GM23338 (cell line): ENCODE measurements around the gene SF3B3. TPM values are rescaled to one million over a fixed set of nuclear protein-coding genes. Genes with fewer than 3 reads are reported as not detected.

Source experiments
- ATAC-seq: fragments of 200-7000 bp; cut with Tn5 transposase; 3 replicates; pipeline ENCODE4 v1.9.1; 2020
- DNase-seq: peaks from one replicate; pipeline ENCODE4 v3.0.0-alpha.2; 2015; ENCODE audit warnings: low spot score
- H2AFZ ChIP-seq: fragments of 200-600 bp; sonication (generic); 2 replicates; pipeline ENCODE4 v1.8.0; 2016; ENCODE audit warnings: antibody characterized with exemption, mild to moderate bottlenecking, moderate library complexity
- H3F3A ChIP-seq: fragments of 200-600 bp; sonication (generic); replicated peaks from 2 replicates; pipeline ENCODE4 v1.8.0; 2017; ENCODE audit warnings: antibody characterized with exemption, mixed run types, low read depth
- H3K27ac ChIP-seq: fragments of 200-600 bp; sonication (generic); 2 replicates; pipeline ENCODE4 v1.6.1; 2016; ENCODE audit warnings: low read depth
- H3K27me3 ChIP-seq: fragments of 200-600 bp; sonication (generic); 2 replicates; pipeline ENCODE4 v1.8.0; 2016; ENCODE audit warnings: mild to moderate bottlenecking, mixed run types, moderate library complexity; ENCODE audit not compliant: insufficient read depth
- H3K36me3 ChIP-seq: fragments of 200-600 bp; sonication (generic); 2 replicates; pipeline ENCODE4 v1.8.0; 2016; ENCODE audit warnings: mild to moderate bottlenecking; ENCODE audit not compliant: insufficient read depth
- H3K4me1 ChIP-seq: fragments of 200-600 bp; sonication (generic); 2 replicates; pipeline ENCODE4 v1.8.0; 2016; ENCODE audit warnings: mild to moderate bottlenecking, moderate library complexity; ENCODE audit not compliant: insufficient read depth
- H3K4me2 ChIP-seq: fragments of 200-600 bp; sonication (generic); 2 replicates; pipeline ENCODE4 v1.7.1; 2017; ENCODE audit warnings: mixed run types
- H3K4me3 ChIP-seq: fragments of 200-600 bp; sonication (generic); 2 replicates; pipeline ENCODE4 v1.6.1; 2016; ENCODE audit warnings: mixed run types
- H3K79me2 ChIP-seq: fragments of 200-600 bp; sonication (generic); replicated peaks from 2 replicates; pipeline ENCODE4 v1.8.0; 2017; ENCODE audit warnings: mild to moderate bottlenecking; ENCODE audit not compliant: insufficient read depth
- H3K9me2 ChIP-seq: fragments of 200-600 bp; sonication (generic); 2 replicates; pipeline ENCODE4 v1.8.0; 2017; ENCODE audit not compliant: insufficient read depth
- H4K20me1 ChIP-seq: fragments of 200-600 bp; sonication (generic); replicated peaks from 2 replicates; pipeline ENCODE4 v1.8.0; 2017; ENCODE audit warnings: mild to moderate bottlenecking; ENCODE audit not compliant: insufficient read depth
- H3K27ac Mint-ChIP-seq: 2 replicates; pipeline ENCODE4 v1.8.0; 2020; ENCODE audit warnings: inconsistent platforms, mild to moderate bottlenecking, moderate library complexity, mixed read lengths
- H3K27me3 Mint-ChIP-seq: 3 replicates; pipeline ENCODE4 v1.8.0; 2022; ENCODE audit warnings: low read depth, mild to moderate bottlenecking, moderate library complexity, mixed read lengths, inconsistent platforms; ENCODE audit not compliant: insufficient read depth, poor library complexity
- H3K36me3 Mint-ChIP-seq: 3 replicates; pipeline ENCODE4 v1.8.0; 2021; ENCODE audit warnings: low read depth, mild to moderate bottlenecking, inconsistent platforms, moderate library complexity, mixed read lengths
- H3K4me1 Mint-ChIP-seq: 3 replicates; pipeline ENCODE4 v1.8.0; 2020; ENCODE audit warnings: mild to moderate bottlenecking, inconsistent platforms, mixed read lengths
- H3K4me3 Mint-ChIP-seq: 3 replicates; pipeline ENCODE4 v1.8.0; 2021; ENCODE audit warnings: moderate library complexity, mild to moderate bottlenecking, inconsistent platforms, mixed read lengths
- H3K9me3 Mint-ChIP-seq: 3 replicates; pipeline ENCODE4 v1.8.0; 2020; ENCODE audit warnings: moderate library complexity, mild to moderate bottlenecking, inconsistent platforms, mixed read lengths
- EZH2 ChIP-seq: fragments of 200-600 bp; sonication (generic); IDR thresholded peaks from one replicate; pipeline ENCODE4 v1.8.0; 2017; ENCODE audit warnings: antibody characterized with exemption, mild to moderate bottlenecking, low read depth; ENCODE audit not compliant: unreplicated experiment
- NANOG ChIP-seq: IDR thresholded peaks from 2 replicates; pipeline ENCODE4 v1.6.1; 2016; ENCODE audit warnings: antibody characterized with exemption, borderline replicate concordance
- POLR2AphosphoS5 ChIP-seq: IDR thresholded peaks from 2 replicates; pipeline ENCODE4 v1.6.1; 2016; ENCODE audit warnings: antibody characterized with exemption, low read depth
- STAT1 ChIP-seq: IDR thresholded peaks from one replicate; pipeline ENCODE4 v1.6.1; 2016; ENCODE audit warnings: antibody characterized with exemption; ENCODE audit not compliant: unreplicated experiment
- ZNF114 ChIP-seq: fragments of 250-450 bp; sonication (Bioruptor Pico); IDR thresholded peaks from 2 replicates; pipeline ENCODE4 v1.5.0; 2020; ENCODE audit warnings: mild to moderate bottlenecking, moderate library complexity
- ZNF331 ChIP-seq: fragments of 250-450 bp; sonication (Bioruptor Pico); IDR thresholded peaks from 2 replicates; pipeline ENCODE4 v1.5.0; 2020; ENCODE audit warnings: low read depth, mild to moderate bottlenecking, moderate library complexity
- ZNF462 ChIP-seq: fragments of 250-450 bp; sonication (Bioruptor Pico); IDR thresholded peaks from 2 replicates; pipeline ENCODE4 v1.5.0; 2020; ENCODE audit warnings: mild to moderate bottlenecking, moderate library complexity
- polyA plus RNA-seq: library from polyadenylated mRNA; unstranded; fragments of >200 nt; fragmentation: Nextera tagmentation; extraction: Ambion mirVana; gene quantifications from 2 replicates; pipeline ENCODE4 v1.2.1, GENCODE V29; 2016
- total RNA-seq: library from RNA; depleted of rRNA; stranded (reverse); fragments of >200 nt; shearing (Covaris generic); gene quantifications from 2 replicates; pipeline ENCODE4 v1.2.3, GENCODE V29; 2014
- TF ChIP-seq, protein P1 (sequence below): IDR thresholded peaks from 2 replicates; pipeline ENCODE4 v1.6.1; 2016; ENCODE audit warnings: antibody characterized with exemption

SF3B3 gene
- total and polyA plus RNA-seq, 2 experiments from 2014 or later: 202 to 289 TPM

DNA sequence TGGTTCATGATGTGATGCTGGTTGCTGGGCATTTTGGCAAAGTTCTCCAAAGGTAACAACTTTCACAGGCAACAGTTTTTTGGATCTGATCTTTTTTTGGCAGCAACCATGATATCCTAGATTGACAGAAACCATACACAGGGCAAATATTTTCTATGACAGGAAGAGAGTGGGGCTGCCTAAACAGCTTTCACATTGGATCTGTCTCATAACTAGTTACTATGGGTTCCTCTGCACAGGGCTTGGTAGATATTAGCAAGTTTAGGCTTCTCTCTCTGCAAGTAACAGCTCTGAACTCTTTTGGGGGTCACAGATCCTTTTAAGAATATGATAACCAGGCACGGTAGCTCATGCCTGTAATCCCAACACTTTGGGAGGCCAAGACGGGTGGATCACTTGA, 28.8 kb upstream of the SF3B3 start:
- Mint-ChIP-seq H3K27ac (no peak overlapping the region), H3K27me3 (peaks cover 1% of the 10 kb centered on the region), H3K36me3 (peaks cover 13% of the 10 kb centered on the region), H3K9me3 (no peaks in the 10 kb centered on the region), H3K4me3 (no peak overlapping the region), H3K4me1 (no peaks in the 10 kb centered on the region)
- DNase-seq (no peak), ATAC-seq (no peak)
- TF ChIP-seq EZH2 (no peak), ZNF114 (CRISPR knock-in tag) (no peak), ZNF331 (CRISPR knock-in tag) (no peak), POLR2AphosphoS5 (no peak), ZNF462 (CRISPR knock-in tag) (no peak), NANOG (no peak), STAT1 (no peak)
- TF ChIP-seq, protein P1, sequence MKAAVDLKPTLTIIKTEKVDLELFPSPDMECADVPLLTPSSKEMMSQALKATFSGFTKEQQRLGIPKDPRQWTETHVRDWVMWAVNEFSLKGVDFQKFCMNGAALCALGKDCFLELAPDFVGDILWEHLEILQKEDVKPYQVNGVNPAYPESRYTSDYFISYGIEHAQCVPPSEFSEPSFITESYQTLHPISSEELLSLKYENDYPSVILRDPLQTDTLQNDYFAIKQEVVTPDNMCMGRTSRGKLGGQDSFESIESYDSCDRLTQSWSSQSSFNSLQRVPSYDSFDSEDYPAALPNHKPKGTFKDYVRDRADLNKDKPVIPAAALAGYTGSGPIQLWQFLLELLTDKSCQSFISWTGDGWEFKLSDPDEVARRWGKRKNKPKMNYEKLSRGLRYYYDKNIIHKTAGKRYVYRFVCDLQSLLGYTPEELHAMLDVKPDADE: no peak
- H3K4me1 ChIP-seq: no peaks in the 10 kb centered on the region
- no peaks in the 10 kb centered on the region for H3K9me2 ChIP-seq
- H3K4me2 ChIP-seq: no peak overlapping the region
- peaks cover 4% of the 10 kb centered on the region; the same call in 1 of the 2 replicates for H4K20me1 ChIP-seq
- no peak overlapping the region for H3K27ac ChIP-seq
- H3F3A ChIP-seq: no peaks in the 10 kb centered on the region
- no peaks in the 10 kb centered on the region for H3K27me3 ChIP-seq
- no peak overlapping the region for H2AFZ ChIP-seq
- no peaks in the 10 kb centered on the region for H3K79me2 ChIP-seq
- H3K36me3 ChIP-seq: peaks cover 3% of the 10 kb centered on the region
- H3K4me3 ChIP-seq: no peak overlapping the region
